ENCODE measurements around the gene PDGFC. TPM values are rescaled to one million over a fixed set of nuclear protein-coding genes. Genes with fewer than 3 reads are reported as not detected.

PDGFC gene
- total RNA-seq, 6 experiments from 2014 or later: 6.6 to 19.0 (median 10.3) TPM

DNA sequence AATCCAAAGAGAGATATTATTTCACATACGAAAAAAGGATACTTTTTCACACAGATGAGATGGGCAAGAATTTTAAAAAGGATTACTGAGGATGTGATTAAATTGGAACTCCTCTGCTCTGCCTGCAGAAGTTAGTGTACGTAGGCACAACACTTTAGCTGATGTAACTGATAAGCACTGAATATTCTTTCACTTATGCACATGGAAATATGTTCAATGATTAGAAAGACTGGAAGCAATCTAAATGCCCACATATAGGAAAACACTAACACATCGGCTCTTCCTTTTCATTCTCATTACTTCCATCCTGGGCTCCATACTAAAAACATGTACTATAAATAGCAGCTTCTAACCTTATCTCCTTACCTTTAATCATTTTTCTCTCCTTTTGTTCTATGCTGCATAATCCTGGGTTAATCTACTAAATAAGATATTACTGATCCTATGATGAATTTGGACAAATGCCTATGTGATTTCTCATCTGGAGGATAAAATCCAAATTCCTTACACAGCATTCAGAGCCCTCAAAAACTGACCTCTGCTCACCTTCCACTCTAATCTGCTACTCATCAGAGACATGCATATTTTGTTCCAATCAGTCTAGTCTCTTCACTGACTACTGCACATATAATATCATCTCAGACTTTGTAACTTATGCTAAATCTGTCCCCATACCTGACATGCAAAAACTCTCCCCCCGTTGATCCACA is 197.8 kb downstream of the PDGFC start:
- Histone ChIP-seq H3K9me3 (no peaks in the 10 kb centered on the region), H3K4me3 (no peak overlapping the region), H3K27me3 (no peaks in the 10 kb centered on the region), H3K27ac (no peak overlapping the region), H3K36me3 (no peaks in the 10 kb centered on the region), H3K4me1 (peaks cover 0 to 10% (median 0%) of the 10 kb centered on the region in 4 donors)
- ATAC-seq (no peak), DNase-seq (no peak)
- intact Hi-C loops (cut with DNase I): no loop called here
- WGBS (ENCODE audit: insufficient coverage, low coverage, low lambda C conversion rate, missing lambda C conversion rate): 81% methylated on average over 4 of the region's 4 CpGs
- TF ChIP-seq POLR2A (IDR thresholded peaks at IDR 0.05): no peak
- TF ChIP-seq, protein P1, sequence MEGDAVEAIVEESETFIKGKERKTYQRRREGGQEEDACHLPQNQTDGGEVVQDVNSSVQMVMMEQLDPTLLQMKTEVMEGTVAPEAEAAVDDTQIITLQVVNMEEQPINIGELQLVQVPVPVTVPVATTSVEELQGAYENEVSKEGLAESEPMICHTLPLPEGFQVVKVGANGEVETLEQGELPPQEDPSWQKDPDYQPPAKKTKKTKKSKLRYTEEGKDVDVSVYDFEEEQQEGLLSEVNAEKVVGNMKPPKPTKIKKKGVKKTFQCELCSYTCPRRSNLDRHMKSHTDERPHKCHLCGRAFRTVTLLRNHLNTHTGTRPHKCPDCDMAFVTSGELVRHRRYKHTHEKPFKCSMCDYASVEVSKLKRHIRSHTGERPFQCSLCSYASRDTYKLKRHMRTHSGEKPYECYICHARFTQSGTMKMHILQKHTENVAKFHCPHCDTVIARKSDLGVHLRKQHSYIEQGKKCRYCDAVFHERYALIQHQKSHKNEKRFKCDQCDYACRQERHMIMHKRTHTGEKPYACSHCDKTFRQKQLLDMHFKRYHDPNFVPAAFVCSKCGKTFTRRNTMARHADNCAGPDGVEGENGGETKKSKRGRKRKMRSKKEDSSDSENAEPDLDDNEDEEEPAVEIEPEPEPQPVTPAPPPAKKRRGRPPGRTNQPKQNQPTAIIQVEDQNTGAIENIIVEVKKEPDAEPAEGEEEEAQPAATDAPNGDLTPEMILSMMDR (IDR thresholded peaks at IDR 0.05): no peak

DNA sequence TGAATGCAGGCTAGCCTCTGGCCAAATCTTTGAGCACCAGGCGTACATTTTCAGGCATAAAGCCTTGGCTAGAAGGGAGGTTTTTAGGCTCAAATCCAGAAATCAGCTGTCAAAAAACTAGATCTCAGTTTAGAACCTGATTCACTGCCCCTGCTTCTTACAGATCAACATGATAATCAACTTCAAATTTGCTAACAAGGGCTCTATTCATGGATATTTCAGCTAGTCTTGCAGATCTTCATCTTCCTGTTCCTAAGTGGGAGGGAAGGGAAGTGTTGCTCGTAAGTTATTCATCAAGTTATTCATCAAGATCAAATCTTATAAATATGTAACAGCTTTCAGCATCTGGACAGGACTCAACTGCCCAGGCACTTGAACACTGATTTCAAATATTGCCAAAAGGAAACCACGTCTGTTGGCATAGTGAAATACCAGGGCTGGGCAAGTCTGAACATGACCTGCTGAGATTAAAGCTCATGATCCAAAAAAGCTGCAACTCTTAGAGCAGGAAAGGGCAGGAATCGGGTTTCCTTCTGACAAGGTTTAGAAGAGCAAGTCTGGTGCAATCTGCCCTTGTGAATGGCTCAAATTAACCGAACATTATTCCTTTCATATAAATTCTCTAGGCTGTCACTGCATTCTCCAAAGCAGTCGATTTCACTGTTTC is 200.3 kb downstream of the PDGFC start:
- Histone ChIP-seq H3K4me3 (no peak overlapping the region), H3K27me3 (no peaks in the 10 kb centered on the region), H3K27ac (peak overlapping the region in 1 of 3 donors; percentile 6), H3K9me3 (no peaks in the 10 kb centered on the region), H3K36me3 (no peaks in the 10 kb centered on the region), H3K4me1 (peaks cover 0 to 10% (median 0%) of the 10 kb centered on the region in 4 donors)
- TF ChIP-seq POLR2A (IDR thresholded peaks at IDR 0.05): no peak
- TF ChIP-seq, protein P1 (IDR thresholded peaks at IDR 0.05): no peak
- DNase-seq (no peak), ATAC-seq (peak; percentile 33 to 85 (median 65))
- WGBS (ENCODE audit: insufficient coverage, low coverage, low lambda C conversion rate, missing lambda C conversion rate): 23% methylated on average over 6 of the region's 6 CpGs
- intact Hi-C loops (cut with DNase I): no loop called here

DNA sequence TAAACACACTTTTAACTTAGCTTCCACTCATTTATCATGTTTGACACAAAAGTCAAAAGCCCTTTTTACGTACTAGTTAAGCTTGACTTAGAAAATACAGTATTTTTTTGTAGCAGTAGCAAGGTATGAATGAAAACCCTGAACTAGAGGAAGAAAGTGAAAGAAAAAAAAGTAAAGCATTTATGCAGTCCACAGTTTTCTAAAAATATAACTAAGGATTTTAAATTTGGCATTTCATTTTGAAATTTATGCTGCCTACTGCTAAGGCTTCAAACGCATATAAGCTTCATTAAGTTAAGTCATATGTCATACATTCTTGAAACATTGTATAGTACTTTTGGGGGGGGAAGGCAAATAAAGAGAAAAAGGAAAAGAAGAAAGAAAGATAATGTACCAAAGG is 201.5 kb downstream of the PDGFC start:
- Histone ChIP-seq H3K27me3 (no peaks in the 10 kb centered on the region), H3K4me1 (peaks cover 0 to 15% (median 1%) of the 10 kb centered on the region in 4 donors), H3K9me3 (no peaks in the 10 kb centered on the region), H3K36me3 (no peaks in the 10 kb centered on the region), H3K4me3 (no peak overlapping the region), H3K27ac (no peak overlapping the region)
- no peak for ATAC-seq
- DNase-seq: no peak
- TF ChIP-seq, protein P1 (IDR thresholded peaks at IDR 0.05): no peak
- TF ChIP-seq POLR2A (IDR thresholded peaks at IDR 0.05): no peak
- WGBS (ENCODE audit: insufficient coverage, low coverage, low lambda C conversion rate, missing lambda C conversion rate): 88% methylated on average over 2 of the region's 2 CpGs
- intact Hi-C loops (cut with DNase I): no loop called here

DNA sequence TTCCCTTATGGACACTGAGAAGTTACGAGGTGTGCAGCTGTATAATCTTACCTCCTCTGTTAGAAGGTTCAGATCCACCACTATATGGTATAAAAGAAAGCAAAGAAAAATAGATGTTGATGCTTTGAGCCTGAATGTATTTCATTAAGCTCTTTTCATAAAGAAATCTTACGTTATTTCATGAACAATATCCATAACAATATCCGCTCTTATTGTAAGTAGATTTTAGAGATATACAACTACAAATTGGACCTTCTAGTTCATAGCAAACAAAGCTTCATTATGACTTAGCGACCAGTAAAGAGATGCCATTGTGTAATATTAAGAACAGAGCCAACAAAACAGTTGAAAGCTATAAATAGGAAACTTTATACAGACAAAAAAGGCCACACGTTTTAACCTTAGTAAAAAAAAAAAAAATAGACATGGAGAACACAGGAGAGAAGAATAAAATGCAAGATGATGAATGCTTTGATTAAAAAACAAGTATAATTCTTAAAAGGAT is 203.6 kb downstream of the PDGFC start:
- Histone ChIP-seq H3K4me1 (peaks cover 0 to 15% (median 1%) of the 10 kb centered on the region in 4 donors), H3K9me3 (no peaks in the 10 kb centered on the region), H3K27ac (no peak overlapping the region), H3K36me3 (peaks cover 0 to under 1% (median 0%) of the 10 kb centered on the region in 4 donors), H3K4me3 (no peak overlapping the region), H3K27me3 (no peaks in the 10 kb centered on the region)
- ATAC-seq (no peak), DNase-seq (no peak)
- intact Hi-C loops (cut with DNase I): no loop called here
- TF ChIP-seq, protein P1 (IDR thresholded peaks at IDR 0.05): no peak
- no peak for TF ChIP-seq POLR2A (IDR thresholded peaks at IDR 0.05)
- WGBS (ENCODE audit: insufficient coverage, low coverage, low lambda C conversion rate, missing lambda C conversion rate): 70% methylated on average over 5 of the region's 5 CpGs
